ENCODE measurements around the gene NT5M.
A peak's percentile ranks its signal among the peaks of the same experiment; 100 is the strongest.

The NT5M gene

DNA sequence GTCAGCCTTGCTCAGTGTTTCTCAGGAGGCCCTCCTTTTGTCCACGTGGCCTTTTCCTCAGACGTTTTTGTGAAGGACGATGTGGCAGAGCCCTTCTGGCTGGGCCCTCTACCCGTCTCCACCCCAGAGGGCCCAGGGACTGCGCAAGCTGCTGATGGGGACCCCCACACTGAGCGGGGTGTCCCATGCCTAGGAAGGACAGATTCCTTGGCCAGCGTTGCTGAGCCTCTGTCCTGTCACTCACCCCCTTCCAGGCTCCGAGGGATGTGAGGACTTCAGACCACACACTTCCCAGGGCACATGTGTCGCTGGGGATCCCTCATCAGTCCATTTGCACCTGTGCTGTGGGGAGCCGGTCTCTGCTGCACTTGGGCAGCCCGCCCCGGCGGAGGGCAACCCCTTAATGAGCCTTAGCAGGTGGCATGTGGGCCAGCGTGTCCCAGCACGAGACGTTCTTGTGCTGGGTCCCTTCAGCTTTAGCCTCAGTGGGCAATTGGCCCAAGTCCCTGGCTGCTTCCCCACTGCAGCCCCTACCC, 48.3 kb downstream of the NT5M start:
- no peak for ATAC-seq

DNA sequence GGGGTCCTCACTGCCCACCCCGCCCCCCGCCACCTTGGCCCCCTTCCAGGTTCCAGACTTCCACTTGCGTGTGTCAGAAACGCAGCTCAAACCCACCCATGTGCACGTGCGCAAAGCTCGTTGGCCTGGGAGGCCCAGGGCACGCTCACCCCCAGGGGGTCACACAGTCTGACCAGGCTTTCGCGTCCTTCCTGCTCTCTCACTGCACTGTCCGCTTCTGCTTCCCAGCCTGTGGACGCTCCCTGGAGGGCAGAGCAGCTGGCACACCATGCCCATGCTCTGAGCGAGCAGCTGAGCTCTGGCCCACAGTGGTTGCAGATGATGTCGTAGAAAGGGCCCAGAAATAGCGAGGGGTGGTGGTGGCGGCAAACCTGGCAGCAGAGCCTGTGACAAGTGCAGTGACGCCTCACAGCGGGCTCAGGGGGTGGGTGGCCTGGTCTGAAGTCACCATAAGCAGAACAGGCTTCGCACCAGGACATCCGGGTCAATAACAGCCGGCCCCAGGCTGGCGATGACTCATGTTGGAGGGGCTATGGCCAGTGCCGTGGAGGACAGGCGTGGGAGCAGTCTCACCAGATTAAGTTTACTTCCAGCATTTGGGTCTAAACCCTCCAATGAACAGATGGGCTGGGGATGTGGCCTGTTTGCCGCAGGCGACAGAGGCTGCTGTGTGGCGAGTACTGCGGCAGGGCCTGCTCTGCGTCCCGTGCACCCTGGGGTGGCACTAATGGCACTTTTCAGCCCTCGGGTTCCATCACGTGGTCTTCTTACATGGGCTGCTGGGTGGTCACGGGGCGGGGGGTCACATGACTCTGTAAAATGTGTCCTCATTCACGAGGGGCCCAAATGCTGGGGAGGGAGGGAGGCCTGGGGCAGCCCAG, 49.0 kb downstream of the NT5M start:
- ATAC-seq, result peak; percentile 23
- TF ChIP-seq, protein P1, sequence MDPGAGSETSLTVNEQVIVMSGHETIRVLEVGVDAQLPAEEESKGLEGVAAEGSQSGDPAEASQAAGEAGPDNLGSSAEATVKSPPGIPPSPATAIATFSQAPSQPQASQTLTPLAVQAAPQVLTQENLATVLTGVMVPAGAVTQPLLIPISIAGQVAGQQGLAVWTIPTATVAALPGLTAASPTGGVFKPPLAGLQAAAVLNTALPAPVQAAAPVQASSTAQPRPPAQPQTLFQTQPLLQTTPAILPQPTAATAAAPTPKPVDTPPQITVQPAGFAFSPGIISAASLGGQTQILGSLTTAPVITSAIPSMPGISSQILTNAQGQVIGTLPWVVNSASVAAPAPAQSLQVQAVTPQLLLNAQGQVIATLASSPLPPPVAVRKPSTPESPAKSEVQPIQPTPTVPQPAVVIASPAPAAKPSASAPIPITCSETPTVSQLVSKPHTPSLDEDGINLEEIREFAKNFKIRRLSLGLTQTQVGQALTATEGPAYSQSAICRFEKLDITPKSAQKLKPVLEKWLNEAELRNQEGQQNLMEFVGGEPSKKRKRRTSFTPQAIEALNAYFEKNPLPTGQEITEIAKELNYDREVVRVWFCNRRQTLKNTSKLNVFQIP (CRISPR knock-in tag; IDR thresholded peaks at IDR 0.05; ENCODE audit: borderline replicate concordance, low read depth), result no peak
- no peak for TF ChIP-seq BACH2 (CRISPR knock-in tag; IDR thresholded peaks at IDR 0.05; ENCODE audit: borderline replicate concordance)

More for the DNA sequence above, 48.3 kb downstream of the NT5M start:
- TF ChIP-seq, protein P2, sequence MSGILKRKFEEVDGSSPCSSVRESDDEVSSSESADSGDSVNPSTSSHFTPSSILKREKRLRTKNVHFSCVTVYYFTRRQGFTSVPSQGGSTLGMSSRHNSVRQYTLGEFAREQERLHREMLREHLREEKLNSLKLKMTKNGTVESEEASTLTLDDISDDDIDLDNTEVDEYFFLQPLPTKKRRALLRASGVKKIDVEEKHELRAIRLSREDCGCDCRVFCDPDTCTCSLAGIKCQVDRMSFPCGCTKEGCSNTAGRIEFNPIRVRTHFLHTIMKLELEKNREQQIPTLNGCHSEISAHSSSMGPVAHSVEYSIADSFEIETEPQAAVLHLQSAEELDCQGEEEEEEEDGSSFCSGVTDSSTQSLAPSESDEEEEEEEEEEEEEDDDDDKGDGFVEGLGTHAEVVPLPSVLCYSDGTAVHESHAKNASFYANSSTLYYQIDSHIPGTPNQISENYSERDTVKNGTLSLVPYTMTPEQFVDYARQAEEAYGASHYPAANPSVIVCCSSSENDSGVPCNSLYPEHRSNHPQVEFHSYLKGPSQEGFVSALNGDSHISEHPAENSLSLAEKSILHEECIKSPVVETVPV (CRISPR knock-in tag; IDR thresholded peaks at IDR 0.05), result no peak
- TF ChIP-seq TCF4 (CRISPR knock-in tag; IDR thresholded peaks at IDR 0.05; ENCODE audit: borderline replicate concordance) (no peak), RARB (CRISPR knock-in tag; IDR thresholded peaks at IDR 0.05) (no peak), CSDC2 (CRISPR knock-in tag; IDR thresholded peaks at IDR 0.05) (no peak), ZNF565 (CRISPR knock-in tag; conservative IDR thresholded peaks at IDR 0.05; ENCODE audit: low read depth) (no peak), PPARA (CRISPR knock-in tag; IDR thresholded peaks at IDR 0.05; ENCODE audit: borderline replicate concordance) (no peak), ZNF8 (CRISPR knock-in tag; IDR thresholded peaks at IDR 0.05) (no peak), TOX (CRISPR knock-in tag; IDR thresholded peaks at IDR 0.05; ENCODE audit: borderline replicate concordance) (no peak), OSR1 (CRISPR knock-in tag; IDR thresholded peaks at IDR 0.05) (no peak), ZNF70 (CRISPR knock-in tag; IDR thresholded peaks at IDR 0.05) (no peak), GLIS3 (CRISPR knock-in tag; IDR thresholded peaks at IDR 0.05) (no peak), ZFP30 (CRISPR knock-in tag; IDR thresholded peaks at IDR 0.05) (no peak)
- TF ChIP-seq, protein P3, sequence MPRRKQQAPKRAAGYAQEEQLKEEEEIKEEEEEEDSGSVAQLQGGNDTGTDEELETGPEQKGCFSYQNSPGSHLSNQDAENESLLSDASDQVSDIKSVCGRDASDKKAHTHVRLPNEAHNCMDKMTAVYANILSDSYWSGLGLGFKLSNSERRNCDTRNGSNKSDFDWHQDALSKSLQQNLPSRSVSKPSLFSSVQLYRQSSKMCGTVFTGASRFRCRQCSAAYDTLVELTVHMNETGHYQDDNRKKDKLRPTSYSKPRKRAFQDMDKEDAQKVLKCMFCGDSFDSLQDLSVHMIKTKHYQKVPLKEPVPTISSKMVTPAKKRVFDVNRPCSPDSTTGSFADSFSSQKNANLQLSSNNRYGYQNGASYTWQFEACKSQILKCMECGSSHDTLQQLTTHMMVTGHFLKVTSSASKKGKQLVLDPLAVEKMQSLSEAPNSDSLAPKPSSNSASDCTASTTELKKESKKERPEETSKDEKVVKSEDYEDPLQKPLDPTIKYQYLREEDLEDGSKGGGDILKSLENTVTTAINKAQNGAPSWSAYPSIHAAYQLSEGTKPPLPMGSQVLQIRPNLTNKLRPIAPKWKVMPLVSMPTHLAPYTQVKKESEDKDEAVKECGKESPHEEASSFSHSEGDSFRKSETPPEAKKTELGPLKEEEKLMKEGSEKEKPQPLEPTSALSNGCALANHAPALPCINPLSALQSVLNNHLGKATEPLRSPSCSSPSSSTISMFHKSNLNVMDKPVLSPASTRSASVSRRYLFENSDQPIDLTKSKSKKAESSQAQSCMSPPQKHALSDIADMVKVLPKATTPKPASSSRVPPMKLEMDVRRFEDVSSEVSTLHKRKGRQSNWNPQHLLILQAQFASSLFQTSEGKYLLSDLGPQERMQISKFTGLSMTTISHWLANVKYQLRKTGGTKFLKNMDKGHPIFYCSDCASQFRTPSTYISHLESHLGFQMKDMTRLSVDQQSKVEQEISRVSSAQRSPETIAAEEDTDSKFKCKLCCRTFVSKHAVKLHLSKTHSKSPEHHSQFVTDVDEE (CRISPR knock-in tag; IDR thresholded peaks at IDR 0.05), result no peak
- TF ChIP-seq, protein P1 (CRISPR knock-in tag; IDR thresholded peaks at IDR 0.05; ENCODE audit: borderline replicate concordance, low read depth), result no peak
- TF ChIP-seq, protein P4, sequence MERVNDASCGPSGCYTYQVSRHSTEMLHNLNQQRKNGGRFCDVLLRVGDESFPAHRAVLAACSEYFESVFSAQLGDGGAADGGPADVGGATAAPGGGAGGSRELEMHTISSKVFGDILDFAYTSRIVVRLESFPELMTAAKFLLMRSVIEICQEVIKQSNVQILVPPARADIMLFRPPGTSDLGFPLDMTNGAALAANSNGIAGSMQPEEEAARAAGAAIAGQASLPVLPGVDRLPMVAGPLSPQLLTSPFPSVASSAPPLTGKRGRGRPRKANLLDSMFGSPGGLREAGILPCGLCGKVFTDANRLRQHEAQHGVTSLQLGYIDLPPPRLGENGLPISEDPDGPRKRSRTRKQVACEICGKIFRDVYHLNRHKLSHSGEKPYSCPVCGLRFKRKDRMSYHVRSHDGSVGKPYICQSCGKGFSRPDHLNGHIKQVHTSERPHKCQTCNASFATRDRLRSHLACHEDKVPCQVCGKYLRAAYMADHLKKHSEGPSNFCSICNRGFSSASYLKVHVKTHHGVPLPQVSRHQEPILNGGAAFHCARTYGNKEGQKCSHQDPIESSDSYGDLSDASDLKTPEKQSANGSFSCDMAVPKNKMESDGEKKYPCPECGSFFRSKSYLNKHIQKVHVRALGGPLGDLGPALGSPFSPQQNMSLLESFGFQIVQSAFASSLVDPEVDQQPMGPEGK (CRISPR knock-in tag; IDR thresholded peaks at IDR 0.05; ENCODE audit: borderline replicate concordance), result no peak
- TF ChIP-seq, protein P5, sequence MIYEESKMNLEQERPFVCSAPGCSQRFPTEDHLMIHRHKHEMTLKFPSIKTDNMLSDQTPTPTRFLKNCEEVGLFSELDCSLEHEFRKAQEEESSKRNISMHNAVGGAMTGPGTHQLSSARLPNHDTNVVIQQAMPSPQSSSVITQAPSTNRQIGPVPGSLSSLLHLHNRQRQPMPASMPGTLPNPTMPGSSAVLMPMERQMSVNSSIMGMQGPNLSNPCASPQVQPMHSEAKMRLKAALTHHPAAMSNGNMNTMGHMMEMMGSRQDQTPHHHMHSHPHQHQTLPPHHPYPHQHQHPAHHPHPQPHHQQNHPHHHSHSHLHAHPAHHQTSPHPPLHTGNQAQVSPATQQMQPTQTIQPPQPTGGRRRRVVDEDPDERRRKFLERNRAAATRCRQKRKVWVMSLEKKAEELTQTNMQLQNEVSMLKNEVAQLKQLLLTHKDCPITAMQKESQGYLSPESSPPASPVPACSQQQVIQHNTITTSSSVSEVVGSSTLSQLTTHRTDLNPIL (CRISPR knock-in tag; IDR thresholded peaks at IDR 0.05; ENCODE audit: low read depth), result no peak

All from SK-N-SH treated with all-trans-retinoic acid at 6 μM for 48 hours (cell line).